HepG2 (cell line): Measurements from ENCODE around the gene RRP9. TPM values are rescaled to one million over a fixed set of nuclear protein-coding genes. Genes with fewer than 3 reads are reported as not detected.

ENCODE experiments used
- ARHGAP35 ChIP-seq: sonication (generic); formaldehyde crosslinking; IDR thresholded peaks from 2 replicates; pipeline ENCODE4 v1.9.0; 2022; ENCODE audit warnings: mild to moderate bottlenecking, inconsistent platforms, moderate library complexity, missing genetic modification reagents, borderline replicate concordance
- CHCHD3 ChIP-seq: sonication (generic); formaldehyde crosslinking; IDR thresholded peaks from 2 replicates; pipeline ENCODE4 v1.8.0; 2022; ENCODE audit warnings: mild to moderate bottlenecking, missing genetic modification reagents, moderate library complexity
- FIP1L1 ChIP-seq: fragments of 200-400 bp; formaldehyde crosslinking; IDR thresholded peaks from 2 replicates; pipeline ENCODE4 v1.6.1; 2018; ENCODE audit warnings: low read depth, mild to moderate bottlenecking, low read length, moderate library complexity, borderline replicate concordance; ENCODE audit not compliant: insufficient read depth
- KDM3A ChIP-seq: IDR thresholded peaks from 2 replicates; pipeline ENCODE4 v1.6.1; 2018; ENCODE audit warnings: low read depth, missing compliant biosample characterization
- KLF13 ChIP-seq: sonication (generic); formaldehyde crosslinking; IDR thresholded peaks from 2 replicates; pipeline ENCODE4 v1.4.0; 2020; ENCODE audit warnings: mild to moderate bottlenecking, missing genetic modification reagents
- MAFK ChIP-seq, 2 experiments: IDR thresholded peaks in 1 of 2; conservative IDR thresholded peaks in 1 of 2; 2 replicates each; pipeline ENCODE4 v1.6.1; 2011; ENCODE audit warnings: improper control_type of control experiment in 2 of 2, low read length in 2 of 2
- MIER3 ChIP-seq: IDR thresholded peaks from 2 replicates; pipeline ENCODE4 v1.6.1; 2016; ENCODE audit warnings: missing compliant biosample characterization, borderline replicate concordance
- NKX3-1 ChIP-seq: sonication (generic); formaldehyde crosslinking; IDR thresholded peaks from 2 replicates; pipeline ENCODE4 v1.5.0; 2020; ENCODE audit warnings: missing genetic modification reagents
- RARA ChIP-seq: IDR thresholded peaks from 2 replicates; pipeline ENCODE4 v1.6.1; 2016; ENCODE audit warnings: missing genetic modification reagents, missing compliant biosample characterization
- REPIN1 ChIP-seq: sonication (generic); formaldehyde crosslinking; IDR thresholded peaks from 2 replicates; pipeline ENCODE4 v1.8.0; 2022; ENCODE audit warnings: missing genetic modification reagents, low read depth, mild to moderate bottlenecking, borderline replicate concordance
- SKI ChIP-seq: fragments of 450-650 bp; IDR thresholded peaks from one replicate; pipeline ENCODE4 v1.6.1; 2018; ENCODE audit warnings: mild to moderate bottlenecking; ENCODE audit not compliant: partially characterized antibody
- SP5 ChIP-seq: IDR thresholded peaks from 2 replicates; pipeline ENCODE4 v1.6.1; 2016; ENCODE audit warnings: low read depth, borderline replicate concordance
- STAG1 ChIP-seq: sonication (generic); formaldehyde crosslinking; IDR thresholded peaks from 2 replicates; pipeline ENCODE4 v1.4.0; 2020; ENCODE audit warnings: missing genetic modification reagents
- XRCC5 ChIP-seq: fragments of 200-400 bp; formaldehyde crosslinking; optimal IDR thresholded peaks from 2 replicates; pipeline ENCODE3; 2017; ENCODE audit warnings: mild to moderate bottlenecking, low read length
- YY1 ChIP-seq: IDR thresholded peaks from 2 replicates; pipeline ENCODE4 v1.6.1; 2011; ENCODE audit warnings: low read length, low read depth, moderate library complexity, mild to moderate bottlenecking; ENCODE audit not compliant: insufficient read depth, insufficient replicate concordance
- ZBTB1 ChIP-seq: sonication (generic); formaldehyde crosslinking; IDR thresholded peaks from 2 replicates; pipeline ENCODE4 v1.4.0; 2020; ENCODE audit warnings: missing genetic modification reagents, borderline replicate concordance
- ZEB1 ChIP-seq: IDR thresholded peaks from 2 replicates; pipeline ENCODE4 v1.6.1; 2012; ENCODE audit warnings: mild to moderate bottlenecking, low read depth, inconsistent platforms; ENCODE audit not compliant: insufficient replicate concordance
- ZFP36L1 ChIP-seq: sonication (generic); formaldehyde crosslinking; IDR thresholded peaks from 2 replicates; pipeline ENCODE4 v1.8.0; 2022; ENCODE audit warnings: mild to moderate bottlenecking, missing genetic modification reagents, moderate library complexity
- ZNF160 ChIP-seq: sonication (generic); formaldehyde crosslinking; IDR thresholded peaks from 2 replicates; pipeline ENCODE4 v1.8.0; 2022; ENCODE audit warnings: mild to moderate bottlenecking, inconsistent platforms, missing genetic modification reagents
- ZNF282 ChIP-seq: fragments of 450-650 bp; IDR thresholded peaks from 2 replicates; pipeline ENCODE4 v1.6.1; 2018; ENCODE audit not compliant: partially characterized antibody
- ZNF816 ChIP-seq: sonication (generic); formaldehyde crosslinking; IDR thresholded peaks from 2 replicates; pipeline ENCODE4 v1.8.0; 2022; ENCODE audit warnings: missing genetic modification reagents, mild to moderate bottlenecking, borderline replicate concordance
- polyA plus RNA-seq, 8 experiments: library from polyadenylated mRNA; depleted of rRNA in 3 of 8; stranded (reverse) in 7 of 8; unstranded in 1 of 8; fragments of >200 nt; fragmentation: Illumina TruSeq in 4 of 8; extraction: Trizol in 4 of 8; gene quantifications; 2 replicates each; pipeline versions ENCODE4 v1.2.1 to v1.2.3, GENCODE V29; 2011 to 2016; ENCODE audit warnings: low read depth in 4 of 8, missing spikeins in 1 of 8, mixed read lengths in 1 of 8; ENCODE audit not compliant: insufficient read depth in 1 of 8
- total RNA-seq, 5 experiments: library from RNA; depleted of rRNA; stranded (reverse); fragments of >200 nt; fragmentation: Illumina TruSeq; extraction: Trizol; gene quantifications; 2 replicates each; pipeline ENCODE4 v1.2.3, GENCODE V29; 2016; ENCODE audit warnings: low read depth in 1 of 5
- TF ChIP-seq, protein P1 (sequence below): sonication (generic); formaldehyde crosslinking; IDR thresholded peaks from 2 replicates; pipeline ENCODE4 v1.5.0; 2020; ENCODE audit warnings: mild to moderate bottlenecking, low read depth, missing genetic modification reagents, borderline replicate concordance
- TF ChIP-seq, protein P2 (sequence below): sonication (generic); formaldehyde crosslinking; IDR thresholded peaks from 2 replicates; pipeline ENCODE4 v1.8.1; 2023; ENCODE audit warnings: mild to moderate bottlenecking, missing genetic modification reagents
- TF ChIP-seq, protein P3 (sequence below): IDR thresholded peaks from 2 replicates; pipeline ENCODE4 v1.6.1; 2012; ENCODE audit warnings: low read length, improper control_type of control experiment

The RRP9 gene
- total and polyA plus RNA-seq, 2 of the 13 experiments (the other 11 are each of a cell fraction or from before 2014, with no cell fraction given): 14.8 to 44.0 TPM

DNA sequence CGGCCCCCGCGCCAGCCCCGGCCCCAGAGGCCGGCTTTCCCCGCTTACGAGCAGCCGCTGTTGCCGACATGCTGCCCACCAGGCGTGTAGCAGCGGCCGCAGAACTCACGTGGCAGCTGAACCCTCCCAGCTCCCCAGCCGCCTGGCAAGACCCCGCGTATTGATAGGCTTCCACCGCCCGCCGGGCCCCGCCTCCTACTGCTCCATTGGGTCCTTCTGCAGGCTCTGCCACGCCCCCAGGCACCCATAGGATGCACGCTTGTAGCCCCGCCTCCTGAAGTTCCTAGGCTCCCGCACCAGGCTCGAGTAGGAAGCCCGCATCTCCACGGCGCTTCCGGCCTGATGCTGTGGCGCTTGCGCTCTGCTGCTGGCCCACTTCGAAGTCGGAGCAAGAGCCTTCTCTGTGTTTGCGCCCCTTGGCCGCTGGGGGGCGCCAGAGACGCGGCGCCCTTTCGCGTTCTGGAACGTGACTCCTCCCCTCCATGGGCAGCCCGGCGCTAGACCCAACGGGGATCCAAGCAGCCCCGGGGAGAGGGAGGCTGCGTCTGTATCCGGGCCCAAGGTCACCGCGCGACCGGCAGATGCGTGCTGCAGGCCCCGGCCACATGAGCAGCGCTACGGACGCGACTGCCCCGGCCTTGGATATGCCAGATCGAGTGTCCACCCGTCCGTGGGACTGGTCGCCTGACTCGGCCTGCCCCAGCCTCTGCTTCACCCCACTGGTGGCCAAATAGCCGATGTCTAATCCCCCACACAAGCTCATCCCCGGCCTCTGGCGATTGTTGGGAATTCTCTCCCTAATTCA, at the start of gene RRP9, which contains the start of gene PARP3 (continued):
- TF ChIP-seq, protein P1, sequence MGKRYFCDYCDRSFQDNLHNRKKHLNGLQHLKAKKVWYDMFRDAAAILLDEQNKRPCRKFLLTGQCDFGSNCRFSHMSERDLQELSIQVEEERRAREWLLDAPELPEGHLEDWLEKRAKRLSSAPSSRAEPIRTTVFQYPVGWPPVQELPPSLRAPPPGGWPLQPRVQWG (CRISPR knock-in tag): no peak
- peak; percentile 92; the same call in 1 of the 2 replicates for TF ChIP-seq MIER3 (CRISPR knock-in tag)
- peak; percentile 35; the same call in 1 of the 2 replicates for TF ChIP-seq ZNF160
- no peak for TF ChIP-seq ZEB1
- no peak for TF ChIP-seq ZFP36L1 (CRISPR knock-in tag)
- TF ChIP-seq ZNF282: no peak
- TF ChIP-seq YY1: peak; percentile 58
- peak; percentile 57; the same call in 1 of the 2 replicates for TF ChIP-seq NKX3-1 (CRISPR knock-in tag)
- no peak for TF ChIP-seq CHCHD3 (CRISPR knock-in tag)
- TF ChIP-seq SP5 (CRISPR knock-in tag): peak; percentile 84
- TF ChIP-seq ZNF816 (CRISPR knock-in tag): no peak; the same call in 1 of the 2 replicates
- TF ChIP-seq KLF13: no peak
- TF ChIP-seq RARA (CRISPR knock-in tag): 0 out of 2 replicates have a peak, but pooled peaks have one; percentile 35
- TF ChIP-seq XRCC5: peak; percentile 93
- TF ChIP-seq FIP1L1: 0 out of 2 replicates have a peak, but pooled peaks have one; percentile 33
- peak; percentile 93 for TF ChIP-seq STAG1 (CRISPR knock-in tag)
- peak; percentile 90; the same call in 1 of the 2 replicates for TF ChIP-seq ARHGAP35 (CRISPR knock-in tag)
- peak; percentile 83 for TF ChIP-seq SKI
- TF ChIP-seq, protein P2, sequence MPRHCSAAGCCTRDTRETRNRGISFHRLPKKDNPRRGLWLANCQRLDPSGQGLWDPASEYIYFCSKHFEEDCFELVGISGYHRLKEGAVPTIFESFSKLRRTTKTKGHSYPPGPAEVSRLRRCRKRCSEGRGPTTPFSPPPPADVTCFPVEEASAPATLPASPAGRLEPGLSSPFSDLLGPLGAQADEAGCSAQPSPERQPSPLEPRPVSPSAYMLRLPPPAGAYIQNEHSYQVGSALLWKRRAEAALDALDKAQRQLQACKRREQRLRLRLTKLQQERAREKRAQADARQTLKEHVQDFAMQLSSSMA (CRISPR knock-in tag): peak; percentile 83
- TF ChIP-seq KDM3A (CRISPR knock-in tag): peak; percentile 94
- TF ChIP-seq MAFK (conservative IDR thresholded peaks at IDR 0.05 in 1 of 2, IDR thresholded peaks at IDR 0.05 in 1 of 2; ENCODE audit: low read length in 2 of 2): no peak
- no peak for TF ChIP-seq ZBTB1 (CRISPR knock-in tag)
- TF ChIP-seq REPIN1 (CRISPR knock-in tag): peak; percentile 20; the same call in 1 of the 2 replicates
- TF ChIP-seq, protein P3, sequence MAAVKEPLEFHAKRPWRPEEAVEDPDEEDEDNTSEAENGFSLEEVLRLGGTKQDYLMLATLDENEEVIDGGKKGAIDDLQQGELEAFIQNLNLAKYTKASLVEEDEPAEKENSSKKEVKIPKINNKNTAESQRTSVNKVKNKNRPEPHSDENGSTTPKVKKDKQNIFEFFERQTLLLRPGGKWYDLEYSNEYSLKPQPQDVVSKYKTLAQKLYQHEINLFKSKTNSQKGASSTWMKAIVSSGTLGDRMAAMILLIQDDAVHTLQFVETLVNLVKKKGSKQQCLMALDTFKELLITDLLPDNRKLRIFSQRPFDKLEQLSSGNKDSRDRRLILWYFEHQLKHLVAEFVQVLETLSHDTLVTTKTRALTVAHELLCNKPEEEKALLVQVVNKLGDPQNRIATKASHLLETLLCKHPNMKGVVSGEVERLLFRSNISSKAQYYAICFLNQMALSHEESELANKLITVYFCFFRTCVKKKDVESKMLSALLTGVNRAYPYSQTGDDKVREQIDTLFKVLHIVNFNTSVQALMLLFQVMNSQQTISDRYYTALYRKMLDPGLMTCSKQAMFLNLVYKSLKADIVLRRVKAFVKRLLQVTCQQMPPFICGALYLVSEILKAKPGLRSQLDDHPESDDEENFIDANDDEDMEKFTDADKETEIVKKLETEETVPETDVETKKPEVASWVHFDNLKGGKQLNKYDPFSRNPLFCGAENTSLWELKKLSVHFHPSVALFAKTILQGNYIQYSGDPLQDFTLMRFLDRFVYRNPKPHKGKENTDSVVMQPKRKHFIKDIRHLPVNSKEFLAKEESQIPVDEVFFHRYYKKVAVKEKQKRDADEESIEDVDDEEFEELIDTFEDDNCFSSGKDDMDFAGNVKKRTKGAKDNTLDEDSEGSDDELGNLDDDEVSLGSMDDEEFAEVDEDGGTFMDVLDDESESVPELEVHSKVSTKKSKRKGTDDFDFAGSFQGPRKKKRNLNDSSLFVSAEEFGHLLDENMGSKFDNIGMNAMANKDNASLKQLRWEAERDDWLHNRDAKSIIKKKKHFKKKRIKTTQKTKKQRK: no peak
